Measurements from ENCODE around the gene ELF1. TPM values are rescaled to one million over a fixed set of nuclear protein-coding genes. Genes with fewer than 3 reads are reported as not detected.
"Not testable (repeated sequence)": the region's sequence is repeated elsewhere in the genome, so short reads cannot be mapped to it uniquely, and the experiment has no call there.

The ELF1 gene
- total RNA-seq, 1 donor: 163 TPM

DNA sequence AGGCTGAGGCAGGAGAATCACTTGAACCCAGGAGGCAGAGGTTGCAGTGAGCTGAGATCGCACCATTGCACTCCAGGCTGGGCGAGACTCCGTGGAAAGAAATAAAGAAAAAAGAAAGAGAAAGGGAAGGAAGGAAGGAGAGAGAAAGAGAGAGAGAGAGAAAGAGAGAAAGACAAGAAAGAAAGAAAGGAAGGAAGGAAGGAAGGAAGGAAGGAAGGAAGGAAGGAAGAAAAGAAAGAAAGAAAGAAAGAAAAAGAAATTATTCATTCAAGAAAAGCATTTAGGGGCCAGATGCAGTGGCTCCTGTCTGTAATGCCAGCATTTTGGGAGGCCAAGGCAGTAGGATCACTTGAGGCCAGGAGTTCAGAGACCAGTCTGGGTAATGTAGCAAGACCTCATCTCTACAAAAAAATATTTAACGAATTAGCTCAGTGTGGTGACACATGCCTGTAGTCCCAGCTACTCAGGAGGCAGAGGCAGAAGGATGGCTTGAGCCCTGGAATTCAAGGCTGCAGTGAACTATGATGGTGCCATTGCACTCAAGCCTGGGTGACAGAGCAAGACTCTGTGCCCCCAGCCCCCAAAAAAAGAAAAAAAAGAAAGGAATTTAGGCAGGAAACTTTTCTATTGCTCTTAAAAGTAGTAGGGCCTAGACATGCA is 109.4 kb downstream of the ELF1 start:
- DNase-seq (ENCODE audit: low read depth in 2 of 3, low spot score in 2 of 3): not testable (repeated sequence)

DNA sequence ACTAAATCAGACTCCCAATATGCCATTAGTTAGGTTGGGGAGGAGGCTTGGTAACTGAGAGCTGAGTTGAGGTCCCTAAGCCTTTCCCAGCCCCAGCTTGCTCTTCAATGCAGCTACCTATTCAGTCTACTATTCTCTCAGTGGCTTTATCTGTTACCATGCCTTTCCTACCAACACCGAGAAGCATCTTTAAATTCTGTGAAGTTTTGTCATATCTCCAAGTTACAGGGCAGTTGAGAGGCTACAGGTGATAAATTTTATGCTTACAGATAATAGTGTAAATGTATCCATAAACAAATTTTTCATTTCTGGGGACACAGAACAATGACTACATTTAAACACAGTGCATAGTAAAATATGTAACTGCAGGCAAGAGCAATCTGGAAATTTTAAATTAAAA is 110.6 kb downstream of the ELF1 start:
- DNase-seq (ENCODE audit: low read depth in 2 of 3, low spot score in 2 of 3): no peak

DNA sequence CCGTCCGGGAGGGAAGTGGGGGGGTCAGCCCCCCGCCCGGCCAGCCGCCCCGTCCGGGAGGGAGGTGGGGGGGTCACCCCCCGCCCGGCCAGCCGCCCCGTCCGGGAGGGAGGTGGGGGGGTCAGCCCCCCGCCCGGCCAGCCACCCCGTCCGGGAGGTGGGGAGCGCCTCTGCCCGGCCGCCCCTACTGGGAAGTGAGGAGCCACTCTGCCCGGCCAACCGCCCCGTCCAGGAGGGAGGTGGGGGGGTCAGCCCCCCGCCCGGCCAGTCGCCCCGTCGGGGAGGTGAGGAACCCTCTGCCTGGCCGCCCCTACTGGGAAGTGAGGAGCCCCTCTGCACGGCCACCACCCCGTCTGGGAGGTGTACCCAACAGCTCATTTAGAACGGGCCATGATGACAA is 118.1 kb downstream of the ELF1 start:
- not testable (repeated sequence) for DNase-seq (ENCODE audit: low read depth in 2 of 3, low spot score in 2 of 3)

DNA sequence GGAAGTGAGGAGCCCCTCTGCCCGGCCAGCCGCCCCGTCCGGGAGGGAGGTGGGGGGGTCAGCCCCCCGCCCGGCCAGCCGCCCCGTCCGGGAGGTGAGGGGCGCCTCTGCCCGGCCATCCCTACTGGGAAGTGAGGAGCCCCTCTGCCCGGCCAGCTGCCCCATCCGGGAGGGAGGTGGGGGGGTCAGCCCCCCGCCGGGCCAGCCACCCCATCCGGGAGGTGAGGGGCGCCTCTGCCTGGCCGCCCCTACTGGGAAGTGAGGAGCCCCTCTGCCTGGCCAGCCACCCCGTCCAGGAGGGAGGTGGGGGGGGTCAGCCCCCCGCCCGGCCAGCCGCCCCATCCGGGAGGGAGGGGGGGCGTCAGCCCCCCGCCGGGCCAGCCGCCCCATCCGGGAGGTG is 118.5 kb downstream of the ELF1 start:
- DNase-seq (ENCODE audit: low read depth in 2 of 3, low spot score in 2 of 3): not testable (repeated sequence)

DNA sequence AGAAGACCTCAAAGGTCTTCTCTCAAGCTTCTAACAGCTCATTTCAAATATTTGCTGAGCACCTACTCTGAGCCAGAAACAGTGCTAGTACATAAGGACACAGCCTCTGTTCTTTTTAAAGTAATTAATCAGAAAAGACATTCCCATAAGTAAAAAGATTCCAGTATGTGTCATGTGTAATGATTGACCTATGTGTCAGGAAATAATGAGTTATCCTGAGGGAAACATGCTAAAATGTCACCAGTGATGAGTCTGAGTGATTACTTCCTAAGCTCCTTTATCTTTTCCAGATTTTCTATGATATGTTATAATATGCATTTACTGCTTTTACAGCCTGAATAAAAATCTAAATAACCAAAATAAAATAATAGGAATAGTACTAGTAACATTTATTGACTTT is 122.1 kb downstream of the ELF1 start:
- no peak for DNase-seq (ENCODE audit: low read depth in 2 of 3, low spot score in 2 of 3)

DNA sequence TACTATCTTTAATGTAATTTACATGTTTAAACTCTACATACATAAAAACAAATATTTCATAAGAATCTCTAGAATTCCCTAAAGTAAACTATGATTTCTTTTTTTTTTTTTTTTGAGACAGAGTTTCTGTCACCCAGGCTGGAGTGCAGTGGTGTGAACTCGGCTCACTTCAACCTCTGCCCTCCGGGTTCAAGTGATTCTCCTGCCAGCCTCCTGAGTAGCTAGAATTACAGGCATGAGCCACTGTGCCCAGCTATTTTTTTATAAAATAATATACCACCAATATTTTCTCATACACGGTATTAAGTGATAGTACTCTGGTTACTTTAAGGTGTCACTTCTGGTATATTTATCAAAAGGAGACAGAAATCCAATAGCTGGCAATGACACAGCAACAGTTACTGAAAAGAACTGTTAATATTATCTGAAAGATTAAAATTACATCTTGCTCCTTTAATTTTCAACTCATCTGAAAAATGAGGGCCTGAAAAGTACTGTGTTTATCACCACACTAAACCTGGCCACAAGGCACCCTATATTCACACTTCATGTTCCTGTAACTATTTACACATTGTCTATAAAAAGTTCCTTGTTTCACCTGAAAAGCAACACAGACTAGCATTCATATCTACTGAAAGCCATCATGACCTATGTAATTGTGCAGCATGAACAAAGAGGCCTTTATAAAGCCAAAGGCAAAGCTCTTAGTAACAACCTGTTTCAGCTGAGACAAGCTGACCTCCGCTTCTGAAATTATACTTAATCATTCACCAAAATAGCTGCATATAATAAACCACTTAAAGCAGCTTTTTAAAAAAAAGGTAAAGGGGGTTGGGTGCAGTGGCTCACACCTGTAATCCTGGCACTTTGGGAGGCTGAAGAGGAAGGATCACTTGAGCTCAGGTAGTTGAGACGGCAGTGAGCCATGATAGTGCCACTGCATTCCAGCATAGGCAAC is 123.6 kb downstream of the ELF1 start:
- no peak for DNase-seq (ENCODE audit: low read depth in 2 of 3, low spot score in 2 of 3)

DNA sequence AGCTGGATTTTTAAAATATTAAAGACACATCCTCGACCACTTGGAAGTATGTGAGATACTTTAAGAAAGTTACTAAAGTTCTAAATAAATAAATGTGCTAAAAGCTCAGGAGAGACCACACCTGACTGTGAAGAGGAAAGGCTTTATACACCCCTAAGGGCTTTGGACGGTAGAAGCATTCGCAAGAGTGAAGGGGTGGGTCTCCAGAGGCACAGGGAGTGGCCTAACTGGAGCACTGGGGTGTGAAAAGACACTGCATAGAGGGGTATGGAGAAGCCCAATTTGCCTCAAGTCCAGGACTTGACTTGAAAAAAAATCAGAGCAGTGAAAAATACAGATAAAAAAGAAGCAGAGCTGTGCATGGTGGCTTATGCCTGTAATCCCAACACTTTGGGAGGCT is 125.5 kb downstream of the ELF1 start:
- not testable (repeated sequence) for DNase-seq (ENCODE audit: low read depth in 2 of 3, low spot score in 2 of 3)

DNA sequence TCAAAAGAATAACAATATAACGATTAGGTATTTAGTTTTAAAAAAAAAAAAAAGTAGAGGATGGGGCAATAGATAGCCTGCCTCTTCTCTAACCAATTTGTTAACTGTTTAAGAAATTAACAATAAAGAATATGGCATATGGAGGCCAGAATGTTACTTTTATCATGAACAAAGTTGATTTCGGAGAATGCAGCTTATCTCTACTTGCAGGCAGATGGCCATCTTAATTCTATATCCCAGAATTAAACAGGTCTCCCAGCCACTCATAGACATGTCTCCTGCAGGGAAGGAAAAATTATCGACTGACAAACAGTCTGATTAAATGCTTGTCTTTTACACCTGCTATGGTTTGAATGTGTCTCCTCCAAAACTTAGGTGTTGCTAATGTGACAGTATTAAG is 133.1 kb downstream of the ELF1 start:
- DNase-seq (ENCODE audit: low read depth in 2 of 3, low spot score in 2 of 3): no peak

DNA sequence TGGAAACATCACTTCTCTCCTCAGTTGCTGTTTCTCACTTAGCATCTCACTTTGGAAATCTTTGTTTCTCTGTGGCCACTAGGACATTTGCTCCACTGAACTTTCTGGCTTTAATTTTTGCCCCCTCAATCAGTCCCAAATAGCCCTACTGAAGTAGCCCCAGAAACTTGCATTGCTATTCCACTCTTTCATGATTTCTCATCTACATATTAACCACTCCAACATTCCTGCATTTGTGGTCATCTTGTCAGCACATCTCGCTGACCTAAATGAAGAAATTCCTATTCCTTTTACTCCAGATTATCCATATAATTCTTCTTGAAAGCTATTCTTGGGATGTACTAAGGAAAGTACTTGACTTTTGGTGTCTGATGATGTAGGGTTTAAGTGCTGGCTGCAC is 134.9 kb downstream of the ELF1 start:
- DNase-seq (ENCODE audit: low read depth in 2 of 3, low spot score in 2 of 3): not testable (repeated sequence)

Other genes starting within 250 kb of the ELF1 start
- gene MRPS31, start 248.1 kb downstream of the ELF1 start, total RNA-seq: 8.9 TPM
- 21.5 TPM for gene SLC25A15, start 229.7 kb downstream of the ELF1 start, total RNA-seq
- gene WBP4, start 42.2 kb upstream of the ELF1 start, total RNA-seq: 1.6 TPM
- 5.7 TPM for gene KBTBD6, start 113.5 kb upstream of the ELF1 start, total RNA-seq
- gene KBTBD7, start 175.3 kb upstream of the ELF1 start, total RNA-seq: 9.2 TPM
- gene MTRF1, start 244.3 kb upstream of the ELF1 start, total RNA-seq: 5.7 TPM